Right lobe of liver (tissue), 6 donors: ENCODE data around the gene AGAP3. TPM values are rescaled to one million over a fixed set of nuclear protein-coding genes. Genes with fewer than 3 reads are reported as not detected.

ENCODE experiments used
- ATAC-seq, 4 donors: fragments of 200-7000 bp; cut with Tn5 transposase; one replicate each; pipeline ENCODE4 v1.9.1; 2020; ENCODE audit warnings: mild to moderate bottlenecking in 4 of 4, moderate library complexity in 4 of 4
- DNase-seq, 3 donors: peaks; one replicate each; pipeline ENCODE4 v3.0.0-alpha.2; 2020
- H3K27ac ChIP-seq, 3 donors: fragments of 200-600 bp; one replicate each; pipeline ENCODE4 v1.8.0; 2022
- H3K27me3 ChIP-seq, 2 donors: fragments of 200-600 bp; one replicate each; pipeline ENCODE4 v1.8.0; 2022
- H3K36me3 ChIP-seq, 4 donors: fragments of 200-600 bp; sonication (generic) in 1 of 4; one replicate each; pipeline versions ENCODE4 v1.5.1 to v1.8.0; 2017 to 2022; ENCODE audit warnings: control low read depth in 1 of 4
- H3K4me1 ChIP-seq, 4 donors: fragments of 200-600 bp; sonication (generic) in 1 of 4; one replicate each; pipeline versions ENCODE4 v1.5.1 to v1.8.0; 2017 to 2022; ENCODE audit warnings: control low read depth in 1 of 4
- H3K4me3 ChIP-seq, 3 donors: fragments of 200-600 bp; one replicate each; pipeline ENCODE4 v1.8.0; 2022
- H3K9me3 ChIP-seq, 4 donors: fragments of 200-600 bp; sonication (generic) in 1 of 4; one replicate each; pipeline versions ENCODE4 v1.5.1 to v1.8.0; 2017 to 2022; ENCODE audit warnings: control low read depth in 1 of 4
- CTCF ChIP-seq, 4 donors: fragments of 200-600 bp in 3 of 4; fragments of 450-650 bp in 1 of 4; IDR thresholded peaks; one replicate each; pipeline versions ENCODE4 v1.5.1 to v1.8.0; 2016 to 2022; ENCODE audit warnings: antibody characterized with exemption in 4 of 4, mild to moderate bottlenecking in 2 of 4
- POLR2A ChIP-seq: fragments of 450-650 bp; IDR thresholded peaks from one replicate; pipeline ENCODE4 v1.6.1; 2017; ENCODE audit warnings: antibody characterized with exemption, mild to moderate bottlenecking
- WGBS: methylation state at CpG from one replicate; pipeline ENCODE4 v1.1.6; 2018; ENCODE audit warnings: low coverage, low lambda C conversion rate; ENCODE audit not compliant: insufficient coverage; ENCODE audit errors: missing lambda C conversion rate; 5-methylcytosine and 5-hydroxymethylcytosine counted together
- intact Hi-C, 2 donors: fragments of 100-400 bp; cut with DNase I; formaldehyde crosslinking; loops; one replicate each; pipeline versions ENCODE4 v1.11.2 to v1.14.1; 2022
- total RNA-seq, 6 experiments: library from RNA; depleted of rRNA in 2 of 6; stranded (reverse); fragments of >200 nt in 2 of 6; fragmentation: NEBNext Ultra II Directional in 3 of 6; extraction: Animal tissue kit (Norgen Biotek cat#: 25700) in 3 of 6; gene quantifications; one replicate each; pipeline versions ENCODE4 v1.1.0 to v1.2.4, GENCODE V29; 2016 to 2023
- donor health status: DM: no; HTN: yes; CAD: no.
- donor health status: DM: no; HTN: no; CAD: no.
- donor health status: DM: no; HTN: no; CAD: no.
- donor health status: DM: no; HTN: yes; CAD: no.
- donor health status: DM: no; HTN: yes; CAD: no.

The AGAP3 gene
- total RNA-seq, 6 experiments from 2014 or later: 36.3 to 44.3 (median 39.5) TPM

GRCh38 chr7:151070574-151070960 lies 15.7 kb upstream of the AGAP3 start:
- no peak for TF ChIP-seq CTCF (IDR thresholded peaks at IDR 0.05)
- no peak for TF ChIP-seq POLR2A
- H3K4me1 ChIP-seq: no peaks in the 10 kb centered on the region
- no CpG with 5 or more reads among the region's 15 CpGs for WGBS
- H3K27ac ChIP-seq: no peak overlapping the region
- DNase-seq: peak in 1 of 3 donors; percentile 13
- intact Hi-C loops: no loop called here
- peaks cover 0 to 95% (median 46%) of the 10 kb centered on the region in 4 donors for H3K36me3 ChIP-seq
- no peaks in the 10 kb centered on the region for H3K9me3 ChIP-seq
- ATAC-seq: no peak
- no peak overlapping the region for H3K4me3 ChIP-seq
- no peaks in the 10 kb centered on the region for H3K27me3 ChIP-seq

- peak in 1 of 3 donors; percentile 17 for DNase-seq
- no peaks in the 10 kb centered on the region for H3K4me1 ChIP-seq
- H3K36me3 ChIP-seq: peaks cover 0 to 96% (median 48%) of the 10 kb centered on the region in 4 donors
- WGBS: 85% methylated on average over 5 of the region's 39 CpGs
- H3K4me3 ChIP-seq: no peak overlapping the region
- intact Hi-C loops: no loop called here
- H3K27ac ChIP-seq: no peak overlapping the region
- TF ChIP-seq CTCF (IDR thresholded peaks at IDR 0.05) (no peak), POLR2A (no peak)
- no peak for ATAC-seq
- H3K9me3 ChIP-seq: no peaks in the 10 kb centered on the region
- no peaks in the 10 kb centered on the region for H3K27me3 ChIP-seq
Measured at GRCh38 chr7:151071032-151071866, 15.0 kb upstream of the AGAP3 start.

- no peaks in the 10 kb centered on the region for H3K9me3 ChIP-seq
Measured at GRCh38 chr7:151073990-151074389, 12.3 kb upstream of the AGAP3 start.

GRCh38 chr7:151074817-151075661 lies 11.2 kb upstream of the AGAP3 start:
- ATAC-seq: no peak
- TF ChIP-seq POLR2A (no peak), CTCF (IDR thresholded peaks at IDR 0.05) (no peak)
- Histone ChIP-seq H3K4me3 (no peak overlapping the region), H3K9me3 (no peaks in the 10 kb centered on the region), H3K27me3 (no peaks in the 10 kb centered on the region), H3K27ac (no peak overlapping the region), H3K36me3 (peaks cover 0 to 58% (median 31%) of the 10 kb centered on the region in 4 donors), H3K4me1 (peaks cover 0 to 11% (median 4%) of the 10 kb centered on the region in 4 donors)
- no CpG with 5 or more reads among the region's 26 CpGs for WGBS
- DNase-seq: no peak
- intact Hi-C loops: no loop called here

More at GRCh38 chr7:151073990-151074389, 12.3 kb upstream of the AGAP3 start:
- intact Hi-C loops: no loop called here
- Histone ChIP-seq H3K4me1 (peaks cover 0 to under 1% (median 0%) of the 10 kb centered on the region in 4 donors), H3K36me3 (peaks cover 0 to 69% (median 34%) of the 10 kb centered on the region in 4 donors), H3K27me3 (no peaks in the 10 kb centered on the region), H3K4me3 (no peak overlapping the region), H3K27ac (no peak overlapping the region)
- no peak for DNase-seq
- TF ChIP-seq POLR2A (no peak), CTCF (IDR thresholded peaks at IDR 0.05) (no peak)
- WGBS: no CpG with 5 or more reads among the region's 17 CpGs
- ATAC-seq: no peak
